Measurements from ENCODE around the gene MALRD1. TPM values are rescaled to one million over a fixed set of nuclear protein-coding genes. Genes with fewer than 3 reads are reported as not detected.

Gene MALRD1
- total RNA-seq, 6 experiments from 2014 or later: 0.29 to 0.49 (median 0.34) TPM; not detected in 2

- WGBS (ENCODE audit: insufficient coverage, low coverage, low lambda C conversion rate, missing lambda C conversion rate): 78% methylated on average over 7 of the region's 7 CpGs
- Histone ChIP-seq H3K4me3 (no peak overlapping the region), H3K4me1 (no peaks in the 10 kb centered on the region), H3K36me3 (no peaks in the 10 kb centered on the region), H3K27ac (no peak overlapping the region), H3K27me3 (no peaks in the 10 kb centered on the region), H3K9me3 (no peaks in the 10 kb centered on the region)
- DNase-seq (no peak), ATAC-seq (no peak)
- intact Hi-C loops (cut with DNase I): no loop called here
- TF ChIP-seq POLR2A (IDR thresholded peaks at IDR 0.05) (no peak), CTCF (IDR thresholded peaks at IDR 0.05) (no peak)
Measured at GRCh38 chr10:19579761-19580545, 531.4 kb downstream of the MALRD1 start.

- no peaks in the 10 kb centered on the region for H3K27me3 ChIP-seq
- intact Hi-C loops (cut with DNase I): no loop called here
- DNase-seq: no peak
- TF ChIP-seq CTCF (IDR thresholded peaks at IDR 0.05) (no peak), POLR2A (IDR thresholded peaks at IDR 0.05) (no peak)
- H3K4me1 ChIP-seq: no peaks in the 10 kb centered on the region
- H3K27ac ChIP-seq: no peak overlapping the region
- WGBS (ENCODE audit: insufficient coverage, low coverage, low lambda C conversion rate, missing lambda C conversion rate): 86% methylated on average over 1 of the region's 1 CpG
- H3K36me3 ChIP-seq: no peaks in the 10 kb centered on the region
- H3K4me3 ChIP-seq: no peak overlapping the region
- ATAC-seq: no peak
- H3K9me3 ChIP-seq: no peaks in the 10 kb centered on the region
Measured at GRCh38 chr10:19580691-19581090, 532.1 kb downstream of the MALRD1 start.

DNA sequence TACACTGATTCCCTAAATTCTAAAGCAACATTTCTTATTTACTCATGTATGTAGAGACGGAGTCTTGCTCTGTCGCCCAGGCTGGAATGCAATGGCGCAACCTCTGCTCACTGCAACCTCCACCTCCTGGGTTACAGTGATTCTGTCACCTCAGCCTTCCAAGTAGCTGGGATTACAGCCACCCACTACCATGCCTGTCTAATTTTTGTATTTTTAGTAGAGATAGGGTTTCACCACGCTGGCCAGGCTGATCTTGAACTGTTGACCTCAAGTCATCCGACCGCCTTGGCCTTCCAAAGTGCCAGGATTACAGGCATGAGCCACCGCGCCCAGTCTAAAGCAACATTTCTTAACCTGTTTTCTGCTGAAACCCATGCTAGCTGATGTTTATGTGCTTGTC is 540.0 kb downstream of the MALRD1 start:
- no peak for ATAC-seq
- intact Hi-C loops (cut with DNase I): no loop called here
- H3K27ac ChIP-seq: no peak overlapping the region
- no peaks in the 10 kb centered on the region for H3K9me3 ChIP-seq
- no peak for DNase-seq
- TF ChIP-seq CTCF (IDR thresholded peaks at IDR 0.05) (no peak), POLR2A (IDR thresholded peaks at IDR 0.05) (no peak)
- no peaks in the 10 kb centered on the region for H3K36me3 ChIP-seq
- WGBS (ENCODE audit: insufficient coverage, low coverage, low lambda C conversion rate, missing lambda C conversion rate): 64% methylated on average over 8 of the region's 8 CpGs
- H3K27me3 ChIP-seq: no peaks in the 10 kb centered on the region
- no peaks in the 10 kb centered on the region for H3K4me1 ChIP-seq
- H3K4me3 ChIP-seq: no peak overlapping the region

- TF ChIP-seq CTCF (IDR thresholded peaks at IDR 0.05) (no peak), POLR2A (IDR thresholded peaks at IDR 0.05) (no peak)
- H3K9me3 ChIP-seq: no peaks in the 10 kb centered on the region
- H3K27ac ChIP-seq: no peak overlapping the region
- H3K4me3 ChIP-seq: no peak overlapping the region
- no peaks in the 10 kb centered on the region for H3K27me3 ChIP-seq
- intact Hi-C loops (cut with DNase I): no loop called here
- ATAC-seq (no peak), DNase-seq (no peak)
- no peaks in the 10 kb centered on the region for H3K36me3 ChIP-seq
- WGBS (ENCODE audit: insufficient coverage, low coverage, low lambda C conversion rate, missing lambda C conversion rate): 83% methylated on average over 4 of the region's 5 CpGs
- no peaks in the 10 kb centered on the region for H3K4me1 ChIP-seq
Measured at GRCh38 chr10:19592276-19592675, 543.7 kb downstream of the MALRD1 start.

All from right lobe of liver (tissue), 6 donors.